ENCODE results near the gene PPP1R2. TPM values are rescaled to one million over a fixed set of nuclear protein-coding genes. Genes with fewer than 3 reads are reported as not detected.

PPP1R2 gene
- total RNA-seq, 1 experiment from 2014 or later = 38.3 TPM

GRCh38 chr3:195587406-195587805, 44.3 kb upstream of the PPP1R2 start:
- H3K18ac ChIP-seq (ENCODE audit: insufficient read length, low read depth, low read length) = no peak overlapping the region
- TF ChIP-seq CTCF (conservative IDR thresholded peaks at IDR 0.05) = no peak
- no peak overlapping the region for H3K27ac Mint-ChIP-seq
- no peaks in the 10 kb centered on the region for H3K27me3 ChIP-seq (ENCODE audit: insufficient read depth, low read length)
- no peak overlapping the region for H3K14ac ChIP-seq (ENCODE audit: insufficient read depth, low read length)
- no peak for DNase-seq
- H3K9me3 Mint-ChIP-seq = 0 out of 5 replicates have a peak, but pooled peaks cover 0 to 3% of the 10 kb centered on the region in 2 experiments
- H2BK120ac ChIP-seq (ENCODE audit: low read depth, low read length, poor library complexity, severe bottlenecking) = no peak overlapping the region
- H3K4ac ChIP-seq (ENCODE audit: low read depth, low read length) = no peak overlapping the region
- no peak overlapping the region for H3K4me3 Mint-ChIP-seq
- no peaks in the 10 kb centered on the region for H3K79me2 ChIP-seq (ENCODE audit: insufficient read depth, low read length)
- no peak overlapping the region for H3K23ac ChIP-seq (ENCODE audit: insufficient read length, low read depth, low read length)
- H2BK5ac ChIP-seq (ENCODE audit: insufficient read length, low read length) = no peak overlapping the region
- H4K91ac ChIP-seq (ENCODE audit: insufficient read length, low read depth, low read length) = no peak overlapping the region
- no peak overlapping the region for H3T11ph ChIP-seq (ENCODE audit: low read length)
- H3K4me1 Mint-ChIP-seq = peaks cover 3 to 4% of the 10 kb centered on the region in 2 experiments; a peak in 3 of 4 replicates
- peaks cover 3% of the 10 kb centered on the region for H3K27me3 Mint-ChIP-seq (ENCODE audit: low read depth)
- no peak overlapping the region for H3K27ac ChIP-seq (ENCODE audit: insufficient read length, low read depth, low read length)
- no peaks in the 10 kb centered on the region for H3K4me1 ChIP-seq (ENCODE audit: insufficient read depth, low read length)
- H3K56ac ChIP-seq (ENCODE audit: insufficient read length, low read depth, low read length) = no peak overlapping the region
- no peak overlapping the region for H4K5ac ChIP-seq (ENCODE audit: insufficient read length, low read depth, low read length)
- no peaks in the 10 kb centered on the region for H3K23me2 ChIP-seq (ENCODE audit: insufficient read length, low read depth, low read length, poor library complexity, severe bottlenecking)
- no peak overlapping the region for H3K4me2 ChIP-seq (ENCODE audit: insufficient read depth, insufficient read length, low read length)
- no CpG with 5 or more reads among the region's 4 CpGs for WGBS (ENCODE audit: extremely low coverage, insufficient read length, low lambda C conversion rate)
- no peak overlapping the region for H2BK15ac ChIP-seq (ENCODE audit: low read depth, low read length)
- no peak overlapping the region for H4K8ac ChIP-seq (replicated peaks; ENCODE audit: insufficient read length, low read depth, low read length)
- H3K36me3 Mint-ChIP-seq (ENCODE audit: insufficient read depth in 1 of 3, low read depth in 3 of 3) = no peaks in the 10 kb centered on the region
- no peak overlapping the region for H2AFZ ChIP-seq (ENCODE audit: low read length)
- H2BK20ac ChIP-seq (ENCODE audit: low read depth, low read length, poor library complexity, severe bottlenecking) = no peak overlapping the region
- no peaks in the 10 kb centered on the region for H3K79me1 ChIP-seq (ENCODE audit: insufficient read depth, low read depth, low read length, poor library complexity, severe bottlenecking)
- no peak overlapping the region for H3K9ac ChIP-seq (ENCODE audit: extremely low read depth, insufficient read length, low read length)
- no peak overlapping the region for H2AK5ac ChIP-seq (ENCODE audit: insufficient read length, low read length)
- H3K9me3 ChIP-seq (ENCODE audit: control insufficient read depth, low read depth, low read length) = no peaks in the 10 kb centered on the region
- H2BK12ac ChIP-seq (ENCODE audit: insufficient read length, low read depth, low read length) = no peak overlapping the region
- H4K20me1 ChIP-seq (ENCODE audit: control insufficient read depth, insufficient read depth, insufficient read length) = no peaks in the 10 kb centered on the region
